ENCODE measurements around the gene UTP25.

Gene UTP25

DNA sequence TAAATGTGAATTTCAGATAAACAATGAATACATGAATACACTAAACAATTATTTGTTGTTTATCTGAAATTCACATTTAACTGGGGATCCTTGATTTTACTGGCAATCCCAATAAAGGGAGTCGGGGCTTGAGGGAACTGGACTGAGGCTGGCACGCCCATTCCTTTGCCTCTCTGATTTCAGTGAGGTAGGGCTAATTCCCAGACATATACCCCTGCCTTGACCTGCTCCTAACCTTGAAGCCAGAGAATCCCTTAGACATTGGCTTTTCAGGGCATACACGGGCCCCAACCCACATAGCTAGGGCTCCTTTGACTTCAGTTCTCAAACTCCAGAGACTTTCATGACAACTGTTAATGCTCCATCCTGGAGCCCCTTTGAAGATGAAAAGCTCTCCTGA, 10.8 kb upstream of the UTP25 start:
- no peak for DNase-seq (ENCODE audit: low read depth)
- TF ChIP-seq, protein P1, sequence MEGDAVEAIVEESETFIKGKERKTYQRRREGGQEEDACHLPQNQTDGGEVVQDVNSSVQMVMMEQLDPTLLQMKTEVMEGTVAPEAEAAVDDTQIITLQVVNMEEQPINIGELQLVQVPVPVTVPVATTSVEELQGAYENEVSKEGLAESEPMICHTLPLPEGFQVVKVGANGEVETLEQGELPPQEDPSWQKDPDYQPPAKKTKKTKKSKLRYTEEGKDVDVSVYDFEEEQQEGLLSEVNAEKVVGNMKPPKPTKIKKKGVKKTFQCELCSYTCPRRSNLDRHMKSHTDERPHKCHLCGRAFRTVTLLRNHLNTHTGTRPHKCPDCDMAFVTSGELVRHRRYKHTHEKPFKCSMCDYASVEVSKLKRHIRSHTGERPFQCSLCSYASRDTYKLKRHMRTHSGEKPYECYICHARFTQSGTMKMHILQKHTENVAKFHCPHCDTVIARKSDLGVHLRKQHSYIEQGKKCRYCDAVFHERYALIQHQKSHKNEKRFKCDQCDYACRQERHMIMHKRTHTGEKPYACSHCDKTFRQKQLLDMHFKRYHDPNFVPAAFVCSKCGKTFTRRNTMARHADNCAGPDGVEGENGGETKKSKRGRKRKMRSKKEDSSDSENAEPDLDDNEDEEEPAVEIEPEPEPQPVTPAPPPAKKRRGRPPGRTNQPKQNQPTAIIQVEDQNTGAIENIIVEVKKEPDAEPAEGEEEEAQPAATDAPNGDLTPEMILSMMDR (IDR thresholded peaks at IDR 0.05; ENCODE audit: insufficient read depth, low read depth, low read length, missing control alignments): no peak
- no peak overlapping the region for H3K4me3 ChIP-seq (ENCODE audit: low read depth, low read length)

DNA sequence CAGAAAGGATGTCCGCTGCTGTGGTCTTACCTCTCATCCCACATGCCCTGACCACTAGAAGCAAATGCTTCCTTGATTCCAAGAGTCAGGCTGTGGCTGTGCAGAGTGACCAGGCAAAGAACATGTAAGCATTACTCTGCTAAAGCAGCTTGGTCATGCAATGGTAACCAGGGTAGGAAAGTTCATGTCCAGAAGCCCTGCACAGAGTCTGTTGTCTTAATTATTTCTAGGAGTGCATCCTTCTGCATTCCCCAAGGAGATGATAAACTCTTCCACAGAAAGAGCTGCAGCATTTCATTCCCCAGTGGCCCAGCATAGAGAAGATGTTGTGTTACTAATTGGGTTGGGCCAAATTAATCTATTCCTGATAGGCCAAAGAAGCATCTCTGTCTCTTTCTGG, 10.1 kb upstream of the UTP25 start:
- no peak for DNase-seq (ENCODE audit: low read depth)
- no peak overlapping the region for H3K4me3 ChIP-seq (ENCODE audit: low read depth, low read length)
- TF ChIP-seq, protein P1 (IDR thresholded peaks at IDR 0.05; ENCODE audit: insufficient read depth, low read depth, low read length, missing control alignments): no peak

DNA sequence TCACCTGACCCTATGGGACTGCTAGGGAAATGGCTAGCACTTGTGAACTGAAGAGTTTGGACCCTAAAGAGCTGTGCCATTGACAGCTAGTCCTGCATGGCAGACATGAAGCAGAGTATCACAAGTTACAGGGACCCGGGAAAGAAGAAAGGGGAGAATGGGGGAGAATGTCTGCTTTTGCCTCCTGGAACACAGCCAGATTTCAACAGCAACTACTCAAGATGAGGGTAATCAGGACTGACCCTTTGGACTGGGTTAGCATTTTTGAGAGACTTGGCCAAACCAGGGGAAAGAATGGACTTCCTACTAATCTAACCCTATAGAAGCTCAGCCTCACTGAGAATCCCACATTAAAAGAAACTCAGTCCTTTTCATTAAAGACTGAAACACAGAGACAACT, 8.7 kb upstream of the UTP25 start:
- no peak for DNase-seq (ENCODE audit: low read depth)
- TF ChIP-seq, protein P1 (IDR thresholded peaks at IDR 0.05; ENCODE audit: insufficient read depth, low read depth, low read length, missing control alignments): no peak
- no peak overlapping the region for H3K4me3 ChIP-seq (ENCODE audit: low read depth, low read length)

DNA sequence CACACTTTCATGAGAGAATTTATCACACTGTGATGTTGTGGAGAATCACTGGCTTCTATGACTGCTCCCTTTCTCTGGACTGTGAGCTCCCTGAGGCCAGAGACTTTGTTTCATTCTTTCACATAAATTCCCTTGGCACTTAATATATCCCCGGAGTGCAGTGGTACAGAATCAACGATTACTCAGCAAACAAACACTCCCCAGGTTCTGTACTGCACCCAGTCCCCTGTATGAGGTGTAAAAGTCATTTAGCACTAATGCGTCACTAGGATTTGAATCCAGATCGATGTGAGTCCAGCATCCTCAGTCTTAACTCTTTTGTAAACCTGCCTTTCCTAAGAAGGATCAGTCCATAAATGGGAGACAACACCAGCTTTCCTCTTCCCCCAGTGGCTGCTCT, 6.8 kb upstream of the UTP25 start:
- H3K4me3 ChIP-seq (ENCODE audit: low read depth, low read length): no peak overlapping the region
- no peak for DNase-seq (ENCODE audit: low read depth)
- TF ChIP-seq, protein P1 (IDR thresholded peaks at IDR 0.05; ENCODE audit: insufficient read depth, low read depth, low read length, missing control alignments): no peak

DNA sequence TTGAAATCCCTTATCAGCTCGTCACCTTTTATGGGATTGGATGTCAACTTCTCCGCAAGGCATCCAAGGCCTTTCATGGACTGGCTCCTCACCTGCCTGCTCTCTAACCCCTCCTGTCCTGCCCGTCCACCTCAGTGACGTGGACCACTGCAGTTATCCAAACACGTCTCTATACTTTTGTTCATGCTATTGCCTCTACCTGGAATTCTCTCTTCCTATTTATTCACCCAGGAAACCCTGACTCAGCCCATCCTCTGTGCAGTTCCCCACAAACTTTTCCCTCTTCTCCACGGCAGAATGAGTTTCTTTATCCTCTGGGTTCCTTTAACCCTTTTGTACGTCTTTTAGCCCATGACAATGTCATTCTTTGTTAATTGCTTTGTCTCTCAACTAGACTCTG, 5.1 kb upstream of the UTP25 start:
- TF ChIP-seq, protein P1 (IDR thresholded peaks at IDR 0.05; ENCODE audit: insufficient read depth, low read depth, low read length, missing control alignments): no peak
- H3K4me3 ChIP-seq (ENCODE audit: low read depth, low read length): no peak overlapping the region
- no peak for DNase-seq (ENCODE audit: low read depth)

DNA sequence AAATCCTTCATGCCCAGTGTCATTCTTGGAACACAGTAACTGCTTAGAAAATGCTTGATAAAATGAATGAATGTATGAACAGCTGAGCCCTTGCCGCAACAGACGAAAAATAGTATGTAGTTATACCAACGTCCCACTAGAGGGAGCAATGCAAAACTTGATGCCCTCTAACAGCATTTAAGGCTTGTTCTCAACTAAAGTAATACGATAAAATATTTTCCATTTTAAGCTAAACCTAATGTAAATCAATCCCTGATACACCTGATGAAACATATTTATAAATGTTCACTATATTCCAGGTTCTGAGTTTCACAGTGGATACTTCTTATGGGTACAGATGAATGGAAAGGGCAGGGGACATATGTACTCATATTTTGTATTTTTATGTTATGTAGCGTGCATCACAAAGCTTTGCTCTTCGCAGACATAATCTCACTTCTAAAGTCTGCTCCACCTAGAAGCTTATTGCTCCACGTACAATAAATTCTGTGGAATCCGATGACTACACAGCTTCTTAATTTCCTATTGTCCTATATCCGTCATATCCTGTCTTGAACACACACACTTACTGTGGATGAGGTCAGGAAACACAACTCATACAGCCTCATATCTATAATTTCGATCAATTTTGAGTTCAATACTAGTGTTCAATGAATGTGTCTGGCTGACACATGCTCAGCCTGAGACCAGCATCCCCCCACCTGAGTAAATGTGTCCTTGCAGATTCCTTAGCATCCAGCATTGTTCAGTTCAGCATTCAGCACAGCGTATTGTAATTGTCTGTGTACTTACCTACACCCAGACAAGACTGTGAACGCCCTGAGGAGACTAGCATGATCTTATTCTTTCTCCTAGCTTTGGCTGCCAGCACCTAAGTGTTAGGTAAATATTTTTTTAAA, 4.4 kb upstream of the UTP25 start:
- peak; percentile 60 for DNase-seq (ENCODE audit: low read depth)
- TF ChIP-seq, protein P1 (IDR thresholded peaks at IDR 0.05; ENCODE audit: insufficient read depth, low read depth, low read length, missing control alignments): peak; percentile 70
- H3K4me3 ChIP-seq (ENCODE audit: low read depth, low read length): no peak overlapping the region

All from GM12865 (cell line).